Measurements from ENCODE around the gene LCTL. TPM values are rescaled to one million over a fixed set of nuclear protein-coding genes. Genes with fewer than 3 reads are reported as not detected.

The LCTL gene
- total and polyA plus RNA-seq, 2 donors (not counting 1 experiment from before 2014, with no cell fraction given) = not detected

DNA sequence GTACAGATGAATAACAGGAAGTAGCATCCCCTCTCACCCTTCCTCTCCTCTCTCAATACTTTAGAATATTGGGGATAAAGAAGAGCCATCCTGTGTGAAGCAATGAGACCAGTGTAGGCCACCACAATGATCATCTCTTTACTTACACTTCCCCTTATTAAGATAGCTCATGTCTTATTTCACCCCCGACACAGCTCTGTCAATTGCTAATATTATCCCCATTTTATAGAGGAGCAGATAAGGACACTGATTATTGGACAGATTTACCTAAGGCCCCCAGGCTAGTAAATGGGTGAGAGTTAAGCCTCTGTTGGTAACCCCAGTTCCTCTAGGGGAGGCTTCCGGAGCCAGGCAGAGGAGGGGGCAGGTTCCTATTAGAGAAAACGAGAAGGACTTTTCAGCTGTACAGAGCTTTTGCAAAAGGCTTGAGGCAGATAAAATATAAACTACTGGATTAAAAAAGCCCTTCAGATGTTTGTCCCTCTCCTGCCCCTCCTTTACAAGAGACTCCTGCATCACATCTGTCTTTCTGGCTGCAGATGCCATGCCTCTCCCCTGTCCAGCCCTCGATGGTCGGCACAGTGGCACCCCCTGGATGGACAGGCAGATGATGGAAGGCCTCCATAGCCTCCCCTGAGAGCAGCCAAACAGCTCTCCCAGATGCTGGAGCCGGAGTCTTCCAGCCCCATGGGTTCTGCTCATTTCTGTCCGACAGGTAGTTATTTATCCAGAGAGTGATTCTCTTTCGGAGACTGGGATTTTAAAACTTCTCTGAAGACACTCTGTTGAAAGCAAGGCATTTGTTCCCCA, 49.4 kb upstream of the LCTL start:
- H3K36me3 ChIP-seq (replicated peaks in 1 of 2; ENCODE audit: control extremely low read depth in 1 of 2, control insufficient read depth in 1 of 2, extremely low read depth in 1 of 2, insufficient read depth in 2 of 2, low read length in 1 of 2) = no peaks in the 10 kb centered on the region
- H3K4me3 ChIP-seq (ENCODE audit: control extremely low read depth in 1 of 5, extremely low read depth in 1 of 5, insufficient read depth in 1 of 5, low read depth in 2 of 5, low read length in 4 of 5) = no peak overlapping the region
- peak overlapping the region; percentile 29 for H3K4me2 ChIP-seq (replicated peaks; ENCODE audit: low read depth, low read length, poor library complexity, severe bottlenecking)
- H3K9ac ChIP-seq (ENCODE audit: low read length) = no peak overlapping the region
- H3K27ac ChIP-seq (ENCODE audit: low read length in 2 of 2) = no peak overlapping the region
- H3K9me3 Mint-ChIP-seq (ENCODE audit: insufficient read depth) = no peaks in the 10 kb centered on the region
- H2AFZ ChIP-seq (ENCODE audit: insufficient read depth, low read depth, low read length, poor library complexity, severe bottlenecking) = peak overlapping the region; percentile 25
- 57% methylated on average over 5 of the region's 8 CpGs for WGBS (ENCODE audit: insufficient coverage)
- H3K4me1 Mint-ChIP-seq = peaks cover 45% of the 10 kb centered on the region
- no peaks in the 10 kb centered on the region for H3K79me2 ChIP-seq (ENCODE audit: control insufficient read depth, insufficient read depth, low read length)
- H3K27ac Mint-ChIP-seq = peak overlapping the region; percentile 46
- DNase-seq = peak; percentile 29
- peaks cover 38 to 44% of the 10 kb centered on the region in 2 donors for H3K4me1 ChIP-seq (ENCODE audit: control insufficient read depth in 2 of 2, insufficient read depth in 2 of 2, low read length in 2 of 2)
- ChIA-PET CTCF (interaction anchor here (0.5 to 2.9 kb wide), 5 partner anchors 9 to 1638 kb away, joined by 3 to 13 read pairs (median 7); no protein-coding TSS in a partner anchor), POLR2A (no interaction called here)
- H3K4me3 Mint-ChIP-seq = peak overlapping the region; percentile 13
- TF ChIP-seq EZH2 (IDR thresholded peaks at IDR 0.05; ENCODE audit: borderline replicate concordance, insufficient read depth, low read depth, low read length, poor library complexity, severe bottlenecking) = no peak
- H3K27me3 Mint-ChIP-seq = peaks cover 2% of the 10 kb centered on the region
- H3K9me3 ChIP-seq (ENCODE audit: control extremely low read depth in 1 of 3, control insufficient read depth in 2 of 3, insufficient read depth in 1 of 3, low read length in 2 of 3) = peaks cover 0 to 10% (median 0%) of the 10 kb centered on the region in 3 donors
- peaks cover 0 to 7% (median 3%) of the 10 kb centered on the region in 4 experiments for H3K27me3 ChIP-seq (replicated peaks in 1 of 4; ENCODE audit: control extremely low read depth in 1 of 4, control insufficient read depth in 3 of 4, insufficient read depth in 4 of 4, low read length in 3 of 4)
- no peaks in the 10 kb centered on the region for H4K20me1 ChIP-seq (ENCODE audit: control insufficient read depth, insufficient read depth, low read length, poor library complexity, severe bottlenecking)
- intact Hi-C loops (cut with micrococcal nuclease) = loop anchor here (5.0 kb wide), 1 partner anchor 87 kb away; the partner anchor contains the start of gene SMAD6
- ATAC-seq (ENCODE audit: low read depth) = no peak

DNA sequence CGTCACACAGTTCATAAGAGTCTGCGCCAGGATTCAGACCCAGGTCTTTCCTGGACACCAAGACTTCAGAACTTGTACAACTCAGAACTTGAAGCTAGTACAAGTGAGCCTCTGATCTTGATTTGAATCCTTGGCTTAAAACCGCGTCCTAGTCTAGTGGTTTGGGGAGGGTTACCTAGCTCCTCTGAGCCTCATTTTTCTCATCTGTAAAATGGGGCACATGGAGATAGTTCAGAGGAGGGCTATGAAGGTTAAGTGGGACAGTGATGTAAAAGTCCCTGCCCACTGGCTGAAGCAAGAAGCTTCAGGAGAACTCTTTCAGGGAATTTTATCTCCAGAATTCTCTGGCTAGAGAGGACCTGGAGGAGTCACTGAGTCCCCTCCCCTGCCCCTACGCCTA, 48.7 kb upstream of the LCTL start:
- Histone ChIP-seq H3K79me2 (ENCODE audit: control insufficient read depth, insufficient read depth, low read length) (no peaks in the 10 kb centered on the region), H4K20me1 (ENCODE audit: control insufficient read depth, insufficient read depth, low read length, poor library complexity, severe bottlenecking) (no peaks in the 10 kb centered on the region), H3K27ac (ENCODE audit: low read length in 2 of 2) (no peak overlapping the region), H3K4me2 (replicated peaks; ENCODE audit: low read depth, low read length, poor library complexity, severe bottlenecking) (peak overlapping the region; percentile 29), H3K36me3 (replicated peaks in 1 of 2; ENCODE audit: control extremely low read depth in 1 of 2, control insufficient read depth in 1 of 2, extremely low read depth in 1 of 2, insufficient read depth in 2 of 2, low read length in 1 of 2) (no peaks in the 10 kb centered on the region), H2AFZ (ENCODE audit: insufficient read depth, low read depth, low read length, poor library complexity, severe bottlenecking) (no peak overlapping the region), H3K4me3 (ENCODE audit: control extremely low read depth in 1 of 5, extremely low read depth in 1 of 5, insufficient read depth in 1 of 5, low read depth in 2 of 5, low read length in 4 of 5) (no peak overlapping the region), H3K9ac (ENCODE audit: low read length) (no peak overlapping the region), H3K27me3 (replicated peaks in 1 of 4; ENCODE audit: control extremely low read depth in 1 of 4, control insufficient read depth in 3 of 4, insufficient read depth in 4 of 4, low read length in 3 of 4) (peaks cover 0 to 5% (median 1%) of the 10 kb centered on the region in 4 experiments), H3K4me1 (ENCODE audit: control insufficient read depth in 2 of 2, insufficient read depth in 2 of 2, low read length in 2 of 2) (peaks cover 38 to 44% of the 10 kb centered on the region in 2 donors), H3K9me3 (ENCODE audit: control extremely low read depth in 1 of 3, control insufficient read depth in 2 of 3, insufficient read depth in 1 of 3, low read length in 2 of 3) (peaks cover 0 to 10% (median 0%) of the 10 kb centered on the region in 3 donors)
- CTCF ChIA-PET = interaction anchor here (1.2 to 2.9 kb wide), 6 partner anchors 9 to 249 kb away, joined by 3 to 13 read pairs (median 6); no protein-coding TSS in a partner anchor
- intact Hi-C loops (cut with micrococcal nuclease) = no loop called here
- ATAC-seq (ENCODE audit: low read depth) = no peak
- no peak overlapping the region for H3K27ac Mint-ChIP-seq
- POLR2A ChIA-PET = no interaction called here
- H3K4me1 Mint-ChIP-seq = peaks cover 45% of the 10 kb centered on the region
- no peaks in the 10 kb centered on the region for H3K9me3 Mint-ChIP-seq (ENCODE audit: insufficient read depth)
- TF ChIP-seq, protein P1, sequence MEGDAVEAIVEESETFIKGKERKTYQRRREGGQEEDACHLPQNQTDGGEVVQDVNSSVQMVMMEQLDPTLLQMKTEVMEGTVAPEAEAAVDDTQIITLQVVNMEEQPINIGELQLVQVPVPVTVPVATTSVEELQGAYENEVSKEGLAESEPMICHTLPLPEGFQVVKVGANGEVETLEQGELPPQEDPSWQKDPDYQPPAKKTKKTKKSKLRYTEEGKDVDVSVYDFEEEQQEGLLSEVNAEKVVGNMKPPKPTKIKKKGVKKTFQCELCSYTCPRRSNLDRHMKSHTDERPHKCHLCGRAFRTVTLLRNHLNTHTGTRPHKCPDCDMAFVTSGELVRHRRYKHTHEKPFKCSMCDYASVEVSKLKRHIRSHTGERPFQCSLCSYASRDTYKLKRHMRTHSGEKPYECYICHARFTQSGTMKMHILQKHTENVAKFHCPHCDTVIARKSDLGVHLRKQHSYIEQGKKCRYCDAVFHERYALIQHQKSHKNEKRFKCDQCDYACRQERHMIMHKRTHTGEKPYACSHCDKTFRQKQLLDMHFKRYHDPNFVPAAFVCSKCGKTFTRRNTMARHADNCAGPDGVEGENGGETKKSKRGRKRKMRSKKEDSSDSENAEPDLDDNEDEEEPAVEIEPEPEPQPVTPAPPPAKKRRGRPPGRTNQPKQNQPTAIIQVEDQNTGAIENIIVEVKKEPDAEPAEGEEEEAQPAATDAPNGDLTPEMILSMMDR (IDR thresholded peaks at IDR 0.05) = no peak
- TF ChIP-seq EZH2 (IDR thresholded peaks at IDR 0.05; ENCODE audit: borderline replicate concordance, insufficient read depth, low read depth, low read length, poor library complexity, severe bottlenecking) = no peak
- no peak for DNase-seq
- 86% methylated on average over 4 of the region's 5 CpGs for WGBS (ENCODE audit: insufficient coverage)
- H3K27me3 Mint-ChIP-seq = no peaks in the 10 kb centered on the region
- no peak overlapping the region for H3K4me3 Mint-ChIP-seq

Data from B cell (primary cell).